K562 (cell line): ENCODE data around the gene IL23A. TPM values are rescaled to one million over a fixed set of nuclear protein-coding genes. Genes with fewer than 3 reads are reported as not detected.

Experiments
- ATF7 ChIP-seq: fragments of 450-650 bp; IDR thresholded peaks from 2 replicates; pipeline ENCODE4 v1.7.1; 2014; ENCODE audit warnings: mild to moderate bottlenecking, moderate library complexity
- BHLHE40 ChIP-seq: IDR thresholded peaks from 2 replicates; pipeline ENCODE4 v1.6.1; 2011; ENCODE audit warnings: low read length, improper control_type of control experiment
- BRD4 ChIP-seq: fragments of 200-600 bp; sonication (generic); IDR thresholded peaks from 2 replicates; pipeline ENCODE4 v1.6.1; 2017; ENCODE audit warnings: inconsistent platforms
- GTF2A2 ChIP-seq: IDR thresholded peaks from 2 replicates; pipeline ENCODE4 v1.6.1; 2016; ENCODE audit warnings: mild to moderate bottlenecking, missing genetic modification characterization, missing compliant biosample characterization
- HIVEP1 ChIP-seq: fragments of 250-450 bp; sonication (Bioruptor Pico); IDR thresholded peaks from 2 replicates; pipeline ENCODE4 v1.4.0; 2020; ENCODE audit warnings: mild to moderate bottlenecking
- IRF1 ChIP-seq: sonication (generic); formaldehyde crosslinking; IDR thresholded peaks from 2 replicates; pipeline ENCODE4 v1.8.0; 2022; ENCODE audit warnings: missing genetic modification reagents, mild to moderate bottlenecking, borderline replicate concordance
- LARP7 ChIP-seq: fragments of 450-650 bp; IDR thresholded peaks from 2 replicates; pipeline ENCODE4 v1.6.1; 2016
- MAZ ChIP-seq, 2 experiments: fragments of 450-650 bp in 1 of 2; sonication (generic) in 1 of 2; formaldehyde crosslinking; IDR thresholded peaks in 1 of 2; conservative IDR thresholded peaks in 1 of 2; 2 replicates each; pipeline versions ENCODE4 v1.4.0 to v1.5.0; 2020; ENCODE audit warnings: mild to moderate bottlenecking in 1 of 2, missing genetic modification reagents in 1 of 2
- MED1 ChIP-seq: sonication (generic); formaldehyde crosslinking; IDR thresholded peaks from 2 replicates; pipeline ENCODE4 v1.8.1; 2023; ENCODE audit warnings: missing genetic modification reagents, borderline replicate concordance
- MIER1 ChIP-seq: fragments of 450-650 bp; IDR thresholded peaks from 2 replicates; pipeline ENCODE4 v1.6.1; 2016; ENCODE audit warnings: antibody characterized with exemption, mild to moderate bottlenecking, low read depth
- MLX ChIP-seq, 2 experiments: fragments of 450-650 bp in 1 of 2; sonication (generic) in 1 of 2; formaldehyde crosslinking; conservative IDR thresholded peaks; 2 replicates each; pipeline versions ENCODE4 v1.4.0 to v1.8.1; 2020 to 2022; ENCODE audit warnings: mild to moderate bottlenecking in 1 of 2, missing genetic modification reagents in 1 of 2
- NR2C2 ChIP-seq, 2 experiments: fragments of 200-800 bp in 1 of 2; sonication (Bioruptor generic) in 1 of 2; sonication (generic) in 1 of 2; formaldehyde crosslinking in 1 of 2; IDR thresholded peaks; 2 replicates each; pipeline versions ENCODE4 v1.6.1 to v1.8.0; 2016 to 2022; ENCODE audit warnings: mild to moderate bottlenecking in 1 of 2, missing compliant biosample characterization in 1 of 2, missing genetic modification characterization in 1 of 2, missing genetic modification reagents in 1 of 2
- POLR3G ChIP-seq: IDR thresholded peaks from 2 replicates; pipeline ENCODE4 v1.6.1; 2011; ENCODE audit not compliant: insufficient read length, insufficient replicate concordance; ENCODE audit errors: extremely low read depth
- PRPF4 ChIP-seq: fragments of 200-400 bp; formaldehyde crosslinking; IDR thresholded peaks from one replicate; pipeline ENCODE4 v1.6.1; 2017; ENCODE audit warnings: low read length, low read depth, mild to moderate bottlenecking; ENCODE audit not compliant: insufficient read depth, poor library complexity, severe bottlenecking
- RBFOX2 ChIP-seq: fragments of 200-400 bp; formaldehyde crosslinking; IDR thresholded peaks from 2 replicates; pipeline ENCODE4 v1.6.1; 2017; ENCODE audit warnings: low read depth, mild to moderate bottlenecking, low read length, moderate library complexity
- RBM15 ChIP-seq: fragments of 200-400 bp; formaldehyde crosslinking; IDR thresholded peaks from 2 replicates; pipeline ENCODE4 v1.6.1; 2018; ENCODE audit warnings: mild to moderate bottlenecking, low read length, moderate library complexity; ENCODE audit not compliant: insufficient read depth
- SIN3B ChIP-seq: fragments of 450-650 bp; IDR thresholded peaks from 2 replicates; pipeline ENCODE4 v1.6.1; 2017; ENCODE audit warnings: low read depth, mild to moderate bottlenecking, moderate library complexity
- SMARCA5 ChIP-seq: fragments of 450-650 bp; IDR thresholded peaks from 2 replicates; pipeline ENCODE4 v1.6.1; 2016
- SNIP1 ChIP-seq: fragments of 450-650 bp; IDR thresholded peaks from 2 replicates; pipeline ENCODE4 v1.7.1; 2017; ENCODE audit warnings: low read depth, mild to moderate bottlenecking
- U2AF1 ChIP-seq: fragments of 200-400 bp; formaldehyde crosslinking; optimal IDR thresholded peaks from 2 replicates; pipeline ENCODE3; 2017; ENCODE audit warnings: mild to moderate bottlenecking, low read depth, low read length, moderate library complexity
- ZFP30 ChIP-seq: fragments of 250-450 bp; sonication (Bioruptor Pico); IDR thresholded peaks from 2 replicates; pipeline ENCODE4 v1.8.0; 2022; ENCODE audit warnings: moderate library complexity, mild to moderate bottlenecking, inconsistent platforms, borderline replicate concordance
- ZFX ChIP-seq: sonication (generic); formaldehyde crosslinking; IDR thresholded peaks from 2 replicates; pipeline ENCODE4 v1.8.0; 2022; ENCODE audit warnings: mild to moderate bottlenecking, missing genetic modification reagents, moderate library complexity
- ZNF140 ChIP-seq: fragments of 250-450 bp; sonication (Bioruptor Pico); IDR thresholded peaks from 2 replicates; pipeline ENCODE4 v1.8.0; 2021; ENCODE audit warnings: moderate library complexity, mild to moderate bottlenecking, inconsistent platforms
- ZNF174 ChIP-seq: fragments of 250-450 bp; sonication (Bioruptor Pico); IDR thresholded peaks from 2 replicates; pipeline ENCODE4 v1.4.0; 2020; ENCODE audit warnings: mild to moderate bottlenecking
- ZNF280B ChIP-seq: fragments of 250-450 bp; sonication (Bioruptor Pico); IDR thresholded peaks from 2 replicates; pipeline ENCODE4 v1.5.1; 2021; ENCODE audit warnings: mild to moderate bottlenecking
- polyA plus RNA-seq, 8 experiments: library from polyadenylated mRNA; depleted of rRNA in 4 of 8; stranded (reverse) in 5 of 8; unstranded in 3 of 8; fragments of >200 nt; fragmentation: Nextera tagmentation in 2 of 8; fragmentation: Illumina TruSeq in 1 of 8; extraction: Ambion mirVana in 2 of 8; extraction: Trizol in 1 of 8; gene quantifications; 2 replicates each; pipeline versions ENCODE4 v1.2.1 to v1.2.3, GENCODE V29; 2011 to 2014; ENCODE audit warnings: inconsistent platforms in 1 of 8, missing spikeins in 1 of 8
- total RNA-seq, 7 experiments: library from RNA; depleted of rRNA in 6 of 7; stranded (reverse); fragments of >200 nt in 6 of 7; fragmentation: Illumina TruSeq in 2 of 7; extraction: Trizol in 2 of 7; gene quantifications; 2 replicates each; pipeline versions ENCODE4 v1.2.1 to v1.2.3, GENCODE V29; 2011 to 2021; ENCODE audit warnings: low replicate concordance in 1 of 7

Gene IL23A
- total and polyA plus RNA-seq, 9 of the 15 experiments (the other 6 are each of a cell fraction or from before 2014, with no cell fraction given): 4.4 to 37.2 (median 9.6) TPM

GRCh38 chr12:56300644-56301464, 37.8 kb upstream of the IL23A start (continued):
- TF ChIP-seq ZFX (CRISPR knock-in tag): 0 out of 2 replicates have a peak, but pooled peaks have one; percentile 8
- peak; percentile 16; the same call in 1 of the 2 replicates for TF ChIP-seq BHLHE40
- peak; percentile 91 for TF ChIP-seq BRD4
- TF ChIP-seq NR2C2 (CRISPR knock-in tag; IDR thresholded peaks at IDR 0.05): peak; percentile 82
- TF ChIP-seq NR2C2 (tag; IDR thresholded peaks at IDR 0.05): peak; percentile 96
- no peak for TF ChIP-seq POLR3G
- peak; percentile 24 for TF ChIP-seq ATF7
- TF ChIP-seq SIN3B: no peak
- TF ChIP-seq RBFOX2: no peak
- no peak for TF ChIP-seq HIVEP1 (CRISPR knock-in tag)
- TF ChIP-seq SMARCA5: peak; percentile 63; the same call in 1 of the 2 replicates
- TF ChIP-seq MIER1: no peak
- no peak for TF ChIP-seq ZNF280B (CRISPR knock-in tag)
- no peak for TF ChIP-seq GTF2A2 (tag)
- TF ChIP-seq MLX (CRISPR knock-in tag; conservative IDR thresholded peaks at IDR 0.05): no peak
- no peak for TF ChIP-seq RBM15
- TF ChIP-seq U2AF1: no peak
- no peak for TF ChIP-seq SNIP1
- TF ChIP-seq LARP7: no peak
- TF ChIP-seq ZFP30 (CRISPR knock-in tag): no peak
- TF ChIP-seq ZNF174 (CRISPR knock-in tag): no peak
- TF ChIP-seq PRPF4: no peak
- TF ChIP-seq IRF1 (CRISPR knock-in tag): no peak
- TF ChIP-seq MED1: no peak
- no peak for TF ChIP-seq MAZ (CRISPR knock-in tag; conservative IDR thresholded peaks at IDR 0.05 in 1 of 2, IDR thresholded peaks at IDR 0.05 in 1 of 2)
- TF ChIP-seq ZNF140 (CRISPR knock-in tag): no peak
